GM23338 (cell line): ENCODE results near the gene BMAL1. TPM values are rescaled to one million over a fixed set of nuclear protein-coding genes. Genes with fewer than 3 reads are reported as not detected.

Source experiments
- ATAC-seq: fragments of 200-7000 bp; cut with Tn5 transposase; 3 replicates; pipeline ENCODE4 v1.9.1; 2020
- DNase-seq: peaks from one replicate; pipeline ENCODE4 v3.0.0-alpha.2; 2015; ENCODE audit warnings: low spot score
- H2AFZ ChIP-seq: fragments of 200-600 bp; sonication (generic); 2 replicates; pipeline ENCODE4 v1.8.0; 2016; ENCODE audit warnings: antibody characterized with exemption, mild to moderate bottlenecking, moderate library complexity
- H3F3A ChIP-seq: fragments of 200-600 bp; sonication (generic); replicated peaks from 2 replicates; pipeline ENCODE4 v1.8.0; 2017; ENCODE audit warnings: antibody characterized with exemption, mixed run types, low read depth
- H3K27ac ChIP-seq: fragments of 200-600 bp; sonication (generic); 2 replicates; pipeline ENCODE4 v1.6.1; 2016; ENCODE audit warnings: low read depth
- H3K27me3 ChIP-seq: fragments of 200-600 bp; sonication (generic); 2 replicates; pipeline ENCODE4 v1.8.0; 2016; ENCODE audit warnings: mild to moderate bottlenecking, mixed run types, moderate library complexity; ENCODE audit not compliant: insufficient read depth
- H3K36me3 ChIP-seq: fragments of 200-600 bp; sonication (generic); 2 replicates; pipeline ENCODE4 v1.8.0; 2016; ENCODE audit warnings: mild to moderate bottlenecking; ENCODE audit not compliant: insufficient read depth
- H3K4me1 ChIP-seq: fragments of 200-600 bp; sonication (generic); 2 replicates; pipeline ENCODE4 v1.8.0; 2016; ENCODE audit warnings: mild to moderate bottlenecking, moderate library complexity; ENCODE audit not compliant: insufficient read depth
- H3K4me2 ChIP-seq: fragments of 200-600 bp; sonication (generic); 2 replicates; pipeline ENCODE4 v1.7.1; 2017; ENCODE audit warnings: mixed run types
- H3K4me3 ChIP-seq: fragments of 200-600 bp; sonication (generic); 2 replicates; pipeline ENCODE4 v1.6.1; 2016; ENCODE audit warnings: mixed run types
- H3K79me2 ChIP-seq: fragments of 200-600 bp; sonication (generic); replicated peaks from 2 replicates; pipeline ENCODE4 v1.8.0; 2017; ENCODE audit warnings: mild to moderate bottlenecking; ENCODE audit not compliant: insufficient read depth
- H3K9me2 ChIP-seq: fragments of 200-600 bp; sonication (generic); 2 replicates; pipeline ENCODE4 v1.8.0; 2017; ENCODE audit not compliant: insufficient read depth
- H4K20me1 ChIP-seq: fragments of 200-600 bp; sonication (generic); replicated peaks from 2 replicates; pipeline ENCODE4 v1.8.0; 2017; ENCODE audit warnings: mild to moderate bottlenecking; ENCODE audit not compliant: insufficient read depth
- H3K27ac Mint-ChIP-seq: 2 replicates; pipeline ENCODE4 v1.8.0; 2020; ENCODE audit warnings: inconsistent platforms, mild to moderate bottlenecking, moderate library complexity, mixed read lengths
- H3K27me3 Mint-ChIP-seq: 3 replicates; pipeline ENCODE4 v1.8.0; 2022; ENCODE audit warnings: low read depth, mild to moderate bottlenecking, moderate library complexity, mixed read lengths, inconsistent platforms; ENCODE audit not compliant: insufficient read depth, poor library complexity
- H3K36me3 Mint-ChIP-seq: 3 replicates; pipeline ENCODE4 v1.8.0; 2021; ENCODE audit warnings: low read depth, mild to moderate bottlenecking, inconsistent platforms, moderate library complexity, mixed read lengths
- H3K4me1 Mint-ChIP-seq: 3 replicates; pipeline ENCODE4 v1.8.0; 2020; ENCODE audit warnings: mild to moderate bottlenecking, inconsistent platforms, mixed read lengths
- H3K4me3 Mint-ChIP-seq: 3 replicates; pipeline ENCODE4 v1.8.0; 2021; ENCODE audit warnings: moderate library complexity, mild to moderate bottlenecking, inconsistent platforms, mixed read lengths
- H3K9me3 Mint-ChIP-seq: 3 replicates; pipeline ENCODE4 v1.8.0; 2020; ENCODE audit warnings: moderate library complexity, mild to moderate bottlenecking, inconsistent platforms, mixed read lengths
- EZH2 ChIP-seq: fragments of 200-600 bp; sonication (generic); IDR thresholded peaks from one replicate; pipeline ENCODE4 v1.8.0; 2017; ENCODE audit warnings: antibody characterized with exemption, mild to moderate bottlenecking, low read depth; ENCODE audit not compliant: unreplicated experiment
- EZH2phosphoT487 ChIP-seq: fragments of 200-600 bp; sonication (generic); IDR thresholded peaks from one replicate; pipeline ENCODE4 v1.8.1; 2018; ENCODE audit warnings: antibody characterized with exemption; ENCODE audit not compliant: unreplicated experiment
- NANOG ChIP-seq: IDR thresholded peaks from 2 replicates; pipeline ENCODE4 v1.6.1; 2016; ENCODE audit warnings: antibody characterized with exemption, borderline replicate concordance
- POLR2AphosphoS5 ChIP-seq: IDR thresholded peaks from 2 replicates; pipeline ENCODE4 v1.6.1; 2016; ENCODE audit warnings: antibody characterized with exemption, low read depth
- STAT1 ChIP-seq: IDR thresholded peaks from one replicate; pipeline ENCODE4 v1.6.1; 2016; ENCODE audit warnings: antibody characterized with exemption; ENCODE audit not compliant: unreplicated experiment
- ZNF114 ChIP-seq: fragments of 250-450 bp; sonication (Bioruptor Pico); IDR thresholded peaks from 2 replicates; pipeline ENCODE4 v1.5.0; 2020; ENCODE audit warnings: mild to moderate bottlenecking, moderate library complexity
- ZNF331 ChIP-seq: fragments of 250-450 bp; sonication (Bioruptor Pico); IDR thresholded peaks from 2 replicates; pipeline ENCODE4 v1.5.0; 2020; ENCODE audit warnings: low read depth, mild to moderate bottlenecking, moderate library complexity
- polyA plus RNA-seq: library from polyadenylated mRNA; unstranded; fragments of >200 nt; fragmentation: Nextera tagmentation; extraction: Ambion mirVana; gene quantifications from 2 replicates; pipeline ENCODE4 v1.2.1, GENCODE V29; 2016
- total RNA-seq: library from RNA; depleted of rRNA; stranded (reverse); fragments of >200 nt; shearing (Covaris generic); gene quantifications from 2 replicates; pipeline ENCODE4 v1.2.3, GENCODE V29; 2014
- TF ChIP-seq, protein P1 (sequence below), 2 experiments: fragments of 200-600 bp in 1 of 2; sonication (generic) in 1 of 2; conservative IDR thresholded peaks; 2 replicates each; pipeline versions ENCODE4 v1.5.1 to v1.6.1; 2016 to 2017; ENCODE audit warnings: antibody characterized with exemption in 2 of 2, low read depth in 2 of 2, mild to moderate bottlenecking in 2 of 2, moderate library complexity in 1 of 2
- TF ChIP-seq, protein P2 (sequence below): IDR thresholded peaks from one replicate; pipeline ENCODE4 v1.6.1; 2018; ENCODE audit warnings: antibody characterized with exemption; ENCODE audit not compliant: unreplicated experiment
- TF ChIP-seq, protein P3 (sequence below): fragments of 250-450 bp; sonication (Bioruptor Pico); IDR thresholded peaks from 2 replicates; pipeline ENCODE4 v1.5.0; 2020; ENCODE audit warnings: mild to moderate bottlenecking, moderate library complexity

Gene BMAL1
- total and polyA plus RNA-seq, 2 experiments from 2014 or later = 5.1 to 7.2 TPM

DNA sequence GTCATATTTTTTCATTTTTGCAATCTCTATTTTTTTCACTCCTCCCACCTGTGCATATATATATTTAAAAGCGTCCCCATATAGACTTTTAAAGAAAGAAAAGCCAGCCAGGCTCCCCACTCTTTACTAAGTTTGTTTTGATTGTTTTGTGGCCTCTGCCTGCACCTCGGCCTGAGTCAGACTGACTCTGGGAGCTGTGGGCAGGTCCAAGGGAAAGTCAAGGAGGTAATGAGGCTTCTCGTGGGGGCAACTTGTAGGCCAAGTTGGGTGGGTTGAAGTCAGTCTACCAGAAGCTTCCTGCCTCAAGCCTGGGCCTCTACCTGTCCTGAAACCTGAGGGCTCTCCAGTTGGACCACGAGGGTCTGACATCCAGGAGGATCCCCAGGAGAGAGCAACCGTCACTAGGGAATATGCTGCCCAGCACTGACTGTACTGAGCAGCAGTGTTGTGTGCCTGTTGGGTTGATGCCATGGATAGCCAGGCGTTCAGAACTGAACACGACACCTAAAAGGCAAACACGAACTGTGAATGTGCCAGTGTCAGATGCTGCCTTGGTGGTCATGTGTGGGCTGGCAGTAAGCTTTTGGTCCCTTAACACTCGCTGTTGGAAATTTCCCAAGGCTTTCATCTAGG lies 58.8 kb downstream of the BMAL1 start (continued):
- TF ChIP-seq EZH2 = no peak
- TF ChIP-seq POLR2AphosphoS5 = no peak
- TF ChIP-seq, protein P1, sequence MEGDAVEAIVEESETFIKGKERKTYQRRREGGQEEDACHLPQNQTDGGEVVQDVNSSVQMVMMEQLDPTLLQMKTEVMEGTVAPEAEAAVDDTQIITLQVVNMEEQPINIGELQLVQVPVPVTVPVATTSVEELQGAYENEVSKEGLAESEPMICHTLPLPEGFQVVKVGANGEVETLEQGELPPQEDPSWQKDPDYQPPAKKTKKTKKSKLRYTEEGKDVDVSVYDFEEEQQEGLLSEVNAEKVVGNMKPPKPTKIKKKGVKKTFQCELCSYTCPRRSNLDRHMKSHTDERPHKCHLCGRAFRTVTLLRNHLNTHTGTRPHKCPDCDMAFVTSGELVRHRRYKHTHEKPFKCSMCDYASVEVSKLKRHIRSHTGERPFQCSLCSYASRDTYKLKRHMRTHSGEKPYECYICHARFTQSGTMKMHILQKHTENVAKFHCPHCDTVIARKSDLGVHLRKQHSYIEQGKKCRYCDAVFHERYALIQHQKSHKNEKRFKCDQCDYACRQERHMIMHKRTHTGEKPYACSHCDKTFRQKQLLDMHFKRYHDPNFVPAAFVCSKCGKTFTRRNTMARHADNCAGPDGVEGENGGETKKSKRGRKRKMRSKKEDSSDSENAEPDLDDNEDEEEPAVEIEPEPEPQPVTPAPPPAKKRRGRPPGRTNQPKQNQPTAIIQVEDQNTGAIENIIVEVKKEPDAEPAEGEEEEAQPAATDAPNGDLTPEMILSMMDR (conservative IDR thresholded peaks at IDR 0.05; ENCODE audit: low read depth in 2 of 2) = no peak

DNA sequence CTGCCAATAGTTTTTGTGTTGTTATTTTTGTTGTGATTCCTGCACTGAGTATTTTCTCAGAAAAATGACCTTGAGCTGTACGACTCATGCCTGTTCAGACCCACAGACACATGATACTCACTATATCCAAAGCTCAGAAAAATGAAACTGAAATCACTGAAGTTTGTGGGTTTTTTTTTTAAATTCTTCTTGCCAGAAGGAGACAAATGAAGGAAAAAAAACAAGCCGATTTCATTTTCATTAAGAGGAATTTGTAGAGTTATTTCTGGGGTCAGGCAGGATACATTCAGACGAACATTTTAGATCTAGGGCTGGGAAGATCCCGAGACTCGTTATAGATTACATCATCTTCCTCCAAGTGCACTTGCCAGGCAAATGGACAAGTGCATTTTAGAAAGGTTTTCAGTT lies 60.4 kb downstream of the BMAL1 start:
- Mint-ChIP-seq H3K9me3 (peaks cover 11% of the 10 kb centered on the region; the same call in 2 of the 3 replicates), H3K27me3 (peaks cover 2% of the 10 kb centered on the region), H3K27ac (no peak overlapping the region), H3K4me3 (no peak overlapping the region), H3K36me3 (no peaks in the 10 kb centered on the region), H3K4me1 (peaks cover 8% of the 10 kb centered on the region; the same call in 2 of the 3 replicates)
- no peaks in the 10 kb centered on the region for H3K36me3 ChIP-seq
- DNase-seq (no peak), ATAC-seq (no peak)
- H3K9me2 ChIP-seq = no peaks in the 10 kb centered on the region
- TF ChIP-seq, protein P2, sequence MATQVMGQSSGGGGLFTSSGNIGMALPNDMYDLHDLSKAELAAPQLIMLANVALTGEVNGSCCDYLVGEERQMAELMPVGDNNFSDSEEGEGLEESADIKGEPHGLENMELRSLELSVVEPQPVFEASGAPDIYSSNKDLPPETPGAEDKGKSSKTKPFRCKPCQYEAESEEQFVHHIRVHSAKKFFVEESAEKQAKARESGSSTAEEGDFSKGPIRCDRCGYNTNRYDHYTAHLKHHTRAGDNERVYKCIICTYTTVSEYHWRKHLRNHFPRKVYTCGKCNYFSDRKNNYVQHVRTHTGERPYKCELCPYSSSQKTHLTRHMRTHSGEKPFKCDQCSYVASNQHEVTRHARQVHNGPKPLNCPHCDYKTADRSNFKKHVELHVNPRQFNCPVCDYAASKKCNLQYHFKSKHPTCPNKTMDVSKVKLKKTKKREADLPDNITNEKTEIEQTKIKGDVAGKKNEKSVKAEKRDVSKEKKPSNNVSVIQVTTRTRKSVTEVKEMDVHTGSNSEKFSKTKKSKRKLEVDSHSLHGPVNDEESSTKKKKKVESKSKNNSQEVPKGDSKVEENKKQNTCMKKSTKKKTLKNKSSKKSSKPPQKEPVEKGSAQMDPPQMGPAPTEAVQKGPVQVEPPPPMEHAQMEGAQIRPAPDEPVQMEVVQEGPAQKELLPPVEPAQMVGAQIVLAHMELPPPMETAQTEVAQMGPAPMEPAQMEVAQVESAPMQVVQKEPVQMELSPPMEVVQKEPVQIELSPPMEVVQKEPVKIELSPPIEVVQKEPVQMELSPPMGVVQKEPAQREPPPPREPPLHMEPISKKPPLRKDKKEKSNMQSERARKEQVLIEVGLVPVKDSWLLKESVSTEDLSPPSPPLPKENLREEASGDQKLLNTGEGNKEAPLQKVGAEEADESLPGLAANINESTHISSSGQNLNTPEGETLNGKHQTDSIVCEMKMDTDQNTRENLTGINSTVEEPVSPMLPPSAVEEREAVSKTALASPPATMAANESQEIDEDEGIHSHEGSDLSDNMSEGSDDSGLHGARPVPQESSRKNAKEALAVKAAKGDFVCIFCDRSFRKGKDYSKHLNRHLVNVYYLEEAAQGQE = no peak
- no peak for TF ChIP-seq NANOG
- TF ChIP-seq, protein P1 (conservative IDR thresholded peaks at IDR 0.05; ENCODE audit: low read depth in 2 of 2) = no peak
- no peak for TF ChIP-seq EZH2
- TF ChIP-seq ZNF114 = no peak
- TF ChIP-seq, protein P3, sequence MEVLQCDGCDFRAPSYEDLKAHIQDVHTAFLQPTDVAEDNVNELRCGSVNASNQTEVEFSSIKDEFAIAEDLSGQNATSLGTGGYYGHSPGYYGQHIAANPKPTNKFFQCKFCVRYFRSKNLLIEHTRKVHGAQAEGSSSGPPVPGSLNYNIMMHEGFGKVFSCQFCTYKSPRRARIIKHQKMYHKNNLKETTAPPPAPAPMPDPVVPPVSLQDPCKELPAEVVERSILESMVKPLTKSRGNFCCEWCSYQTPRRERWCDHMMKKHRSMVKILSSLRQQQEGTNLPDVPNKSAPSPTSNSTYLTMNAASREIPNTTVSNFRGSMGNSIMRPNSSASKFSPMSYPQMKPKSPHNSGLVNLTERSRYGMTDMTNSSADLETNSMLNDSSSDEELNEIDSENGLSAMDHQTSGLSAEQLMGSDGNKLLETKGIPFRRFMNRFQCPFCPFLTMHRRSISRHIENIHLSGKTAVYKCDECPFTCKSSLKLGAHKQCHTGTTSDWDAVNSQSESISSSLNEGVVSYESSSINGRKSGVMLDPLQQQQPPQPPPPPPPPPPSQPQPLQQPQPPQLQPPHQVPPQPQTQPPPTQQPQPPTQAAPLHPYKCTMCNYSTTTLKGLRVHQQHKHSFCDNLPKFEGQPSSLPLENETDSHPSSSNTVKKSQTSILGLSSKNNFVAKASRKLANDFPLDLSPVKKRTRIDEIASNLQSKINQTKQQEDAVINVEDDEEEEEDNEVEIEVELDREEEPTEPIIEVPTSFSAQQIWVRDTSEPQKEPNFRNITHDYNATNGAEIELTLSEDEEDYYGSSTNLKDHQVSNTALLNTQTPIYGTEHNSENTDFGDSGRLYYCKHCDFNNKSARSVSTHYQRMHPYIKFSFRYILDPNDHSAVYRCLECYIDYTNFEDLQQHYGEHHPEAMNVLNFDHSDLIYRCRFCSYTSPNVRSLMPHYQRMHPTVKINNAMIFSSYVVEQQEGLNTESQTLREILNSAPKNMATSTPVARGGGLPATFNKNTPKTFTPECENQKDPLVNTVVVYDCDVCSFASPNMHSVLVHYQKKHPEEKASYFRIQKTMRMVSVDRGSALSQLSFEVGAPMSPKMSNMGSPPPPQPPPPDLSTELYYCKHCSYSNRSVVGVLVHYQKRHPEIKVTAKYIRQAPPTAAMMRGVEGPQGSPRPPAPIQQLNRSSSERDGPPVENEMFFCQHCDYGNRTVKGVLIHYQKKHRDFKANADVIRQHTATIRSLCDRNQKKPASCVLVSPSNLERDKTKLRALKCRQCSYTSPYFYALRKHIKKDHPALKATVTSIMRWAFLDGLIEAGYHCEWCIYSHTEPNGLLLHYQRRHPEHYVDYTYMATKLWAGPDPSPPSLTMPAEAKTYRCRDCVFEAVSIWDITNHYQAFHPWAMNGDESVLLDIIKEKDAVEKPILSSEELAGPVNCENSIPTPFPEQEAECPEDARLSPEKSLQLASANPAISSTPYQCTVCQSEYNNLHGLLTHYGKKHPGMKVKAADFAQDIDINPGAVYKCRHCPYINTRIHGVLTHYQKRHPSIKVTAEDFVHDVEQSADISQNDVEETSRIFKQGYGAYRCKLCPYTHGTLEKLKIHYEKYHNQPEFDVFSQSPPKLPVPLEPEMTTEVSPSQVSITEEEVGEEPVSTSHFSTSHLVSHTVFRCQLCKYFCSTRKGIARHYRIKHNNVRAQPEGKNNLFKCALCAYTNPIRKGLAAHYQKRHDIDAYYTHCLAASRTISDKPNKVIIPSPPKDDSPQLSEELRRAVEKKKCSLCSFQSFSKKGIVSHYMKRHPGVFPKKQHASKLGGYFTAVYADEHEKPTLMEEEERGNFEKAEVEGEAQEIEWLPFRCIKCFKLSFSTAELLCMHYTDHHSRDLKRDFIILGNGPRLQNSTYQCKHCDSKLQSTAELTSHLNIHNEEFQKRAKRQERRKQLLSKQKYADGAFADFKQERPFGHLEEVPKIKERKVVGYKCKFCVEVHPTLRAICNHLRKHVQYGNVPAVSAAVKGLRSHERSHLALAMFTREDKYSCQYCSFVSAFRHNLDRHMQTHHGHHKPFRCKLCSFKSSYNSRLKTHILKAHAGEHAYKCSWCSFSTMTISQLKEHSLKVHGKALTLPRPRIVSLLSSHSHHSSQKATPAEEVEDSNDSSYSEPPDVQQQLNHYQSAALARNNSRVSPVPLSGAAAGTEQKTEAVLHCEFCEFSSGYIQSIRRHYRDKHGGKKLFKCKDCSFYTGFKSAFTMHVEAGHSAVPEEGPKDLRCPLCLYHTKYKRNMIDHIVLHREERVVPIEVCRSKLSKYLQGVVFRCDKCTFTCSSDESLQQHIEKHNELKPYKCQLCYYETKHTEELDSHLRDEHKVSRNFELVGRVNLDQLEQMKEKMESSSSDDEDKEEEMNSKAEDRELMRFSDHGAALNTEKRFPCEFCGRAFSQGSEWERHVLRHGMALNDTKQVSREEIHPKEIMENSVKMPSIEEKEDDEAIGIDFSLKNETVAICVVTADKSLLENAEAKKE (CRISPR knock-in tag) = no peak
- no peak for TF ChIP-seq POLR2AphosphoS5
- no peak for TF ChIP-seq ZNF331 (CRISPR knock-in tag)
- no peak for TF ChIP-seq STAT1
- TF ChIP-seq EZH2phosphoT487 = no peak
- no peak overlapping the region for H3K4me2 ChIP-seq
- H3K79me2 ChIP-seq = no peaks in the 10 kb centered on the region
- no peak overlapping the region for H3K4me3 ChIP-seq
- no peak overlapping the region; the same call in 1 of the 2 replicates for H2AFZ ChIP-seq
- H3K4me1 ChIP-seq = no peaks in the 10 kb centered on the region
- no peak overlapping the region for H3K27ac ChIP-seq
- no peaks in the 10 kb centered on the region for H4K20me1 ChIP-seq
- no peaks in the 10 kb centered on the region for H3K27me3 ChIP-seq
- no peaks in the 10 kb centered on the region for H3F3A ChIP-seq
